ENCODE results near the gene EML2. TPM values are rescaled to one million over a fixed set of nuclear protein-coding genes. Genes with fewer than 3 reads are reported as not detected.

The EML2 gene
- total and polyA plus RNA-seq, 10 of the 15 experiments (the other 5 are each of a cell fraction or from before 2014, with no cell fraction given), result 1.6 to 64.0 (median 27.5) TPM

DNA sequence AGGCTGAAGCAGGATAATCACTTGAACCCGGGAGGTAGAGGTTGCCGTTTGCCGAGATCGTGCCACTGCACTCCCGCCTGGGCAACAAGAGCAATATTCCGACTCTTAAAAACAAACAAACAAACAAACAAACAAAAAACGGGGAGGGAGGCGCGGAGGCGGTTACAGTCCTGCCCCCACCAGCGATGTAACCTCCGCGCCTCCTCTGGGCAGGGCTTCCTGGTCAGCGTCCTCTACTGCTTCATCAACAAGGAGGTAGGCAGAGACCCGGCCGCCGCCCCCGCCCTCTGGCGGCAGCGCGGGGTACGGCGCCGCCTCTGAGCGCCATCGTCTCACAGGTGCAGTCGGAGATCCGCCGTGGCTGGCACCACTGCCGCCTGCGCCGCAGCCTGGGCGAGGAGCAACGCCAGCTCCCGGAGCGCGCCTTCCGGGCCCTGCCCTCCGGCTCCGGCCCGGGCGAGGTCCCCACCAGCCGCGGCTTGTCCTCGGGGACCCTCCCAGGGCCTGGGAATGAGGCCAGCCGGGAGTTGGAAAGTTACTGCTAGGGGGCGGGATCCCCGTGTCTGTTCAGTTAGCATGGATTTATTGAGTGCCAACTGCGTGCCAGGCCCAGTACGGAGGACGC is 42.3 kb upstream of the EML2 start (continued):
- no peak for TF ChIP-seq NFXL1 (IDR thresholded peaks at IDR 0.05; ENCODE audit: borderline replicate concordance)
- TF ChIP-seq, protein P1, sequence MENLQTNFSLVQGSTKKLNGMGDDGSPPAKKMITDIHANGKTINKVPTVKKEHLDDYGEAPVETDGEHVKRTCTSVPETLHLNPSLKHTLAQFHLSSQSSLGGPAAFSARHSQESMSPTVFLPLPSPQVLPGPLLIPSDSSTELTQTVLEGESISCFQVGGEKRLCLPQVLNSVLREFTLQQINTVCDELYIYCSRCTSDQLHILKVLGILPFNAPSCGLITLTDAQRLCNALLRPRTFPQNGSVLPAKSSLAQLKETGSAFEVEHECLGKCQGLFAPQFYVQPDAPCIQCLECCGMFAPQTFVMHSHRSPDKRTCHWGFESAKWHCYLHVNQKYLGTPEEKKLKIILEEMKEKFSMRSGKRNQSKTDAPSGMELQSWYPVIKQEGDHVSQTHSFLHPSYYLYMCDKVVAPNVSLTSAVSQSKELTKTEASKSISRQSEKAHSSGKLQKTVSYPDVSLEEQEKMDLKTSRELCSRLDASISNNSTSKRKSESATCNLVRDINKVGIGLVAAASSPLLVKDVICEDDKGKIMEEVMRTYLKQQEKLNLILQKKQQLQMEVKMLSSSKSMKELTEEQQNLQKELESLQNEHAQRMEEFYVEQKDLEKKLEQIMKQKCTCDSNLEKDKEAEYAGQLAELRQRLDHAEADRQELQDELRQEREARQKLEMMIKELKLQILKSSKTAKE (IDR thresholded peaks at IDR 0.05; ENCODE audit: low read depth, poor library complexity, severe bottlenecking), result no peak
- no peak for TF ChIP-seq KDM1A (IDR thresholded peaks at IDR 0.05; ENCODE audit: borderline replicate concordance)
- TF ChIP-seq BRCA1 (IDR thresholded peaks at IDR 0.05; ENCODE audit: low read depth, low read length), result no peak
- no peak for TF ChIP-seq MTA2 (IDR thresholded peaks at IDR 0.05; ENCODE audit: low read depth)
- TF ChIP-seq WRNIP1 (IDR thresholded peaks at IDR 0.05; ENCODE audit: borderline replicate concordance, low read depth, low read length), result no peak
- TF ChIP-seq EGR1 (IDR thresholded peaks at IDR 0.05; ENCODE audit: borderline replicate concordance in 1 of 2, low read depth in 2 of 2, low read length in 2 of 2), result 0 out of 3 replicates have a peak, but pooled peaks of 1 of the 2 experiments have one; percentile 28
- TF ChIP-seq STAT3 (IDR thresholded peaks at IDR 0.05; ENCODE audit: low read depth, low read length), result no peak
- TF ChIP-seq ATF2 (IDR thresholded peaks at IDR 0.05; ENCODE audit: low read length), result no peak
- no peak for TF ChIP-seq ZNF274 (IDR thresholded peaks at IDR 0.05; ENCODE audit: insufficient read depth, insufficient read length)
- TF ChIP-seq NFYA (IDR thresholded peaks at IDR 0.05; ENCODE audit: borderline replicate concordance, low read depth, low read length), result no peak
- TF ChIP-seq EED (IDR thresholded peaks at IDR 0.05; ENCODE audit: low read depth), result no peak
- TF ChIP-seq ESRRA (IDR thresholded peaks at IDR 0.05; ENCODE audit: low read length), result no peak
- no peak for TF ChIP-seq ZNF384 (IDR thresholded peaks at IDR 0.05; ENCODE audit: borderline replicate concordance, low read depth, low read length)
- TF ChIP-seq IRF4 (IDR thresholded peaks at IDR 0.05; ENCODE audit: low read depth, low read length), result no peak
- TF ChIP-seq, protein P2, sequence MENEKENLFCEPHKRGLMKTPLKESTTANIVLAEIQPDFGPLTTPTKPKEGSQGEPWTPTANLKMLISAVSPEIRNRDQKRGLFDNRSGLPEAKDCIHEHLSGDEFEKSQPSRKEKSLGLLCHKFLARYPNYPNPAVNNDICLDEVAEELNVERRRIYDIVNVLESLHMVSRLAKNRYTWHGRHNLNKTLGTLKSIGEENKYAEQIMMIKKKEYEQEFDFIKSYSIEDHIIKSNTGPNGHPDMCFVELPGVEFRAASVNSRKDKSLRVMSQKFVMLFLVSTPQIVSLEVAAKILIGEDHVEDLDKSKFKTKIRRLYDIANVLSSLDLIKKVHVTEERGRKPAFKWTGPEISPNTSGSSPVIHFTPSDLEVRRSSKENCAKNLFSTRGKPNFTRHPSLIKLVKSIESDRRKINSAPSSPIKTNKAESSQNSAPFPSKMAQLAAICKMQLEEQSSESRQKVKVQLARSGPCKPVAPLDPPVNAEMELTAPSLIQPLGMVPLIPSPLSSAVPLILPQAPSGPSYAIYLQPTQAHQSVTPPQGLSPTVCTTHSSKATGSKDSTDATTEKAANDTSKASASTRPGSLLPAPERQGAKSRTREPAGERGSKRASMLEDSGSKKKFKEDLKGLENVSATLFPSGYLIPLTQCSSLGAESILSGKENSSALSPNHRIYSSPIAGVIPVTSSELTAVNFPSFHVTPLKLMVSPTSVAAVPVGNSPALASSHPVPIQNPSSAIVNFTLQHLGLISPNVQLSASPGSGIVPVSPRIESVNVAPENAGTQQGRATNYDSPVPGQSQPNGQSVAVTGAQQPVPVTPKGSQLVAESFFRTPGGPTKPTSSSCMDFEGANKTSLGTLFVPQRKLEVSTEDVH (IDR thresholded peaks at IDR 0.05; ENCODE audit: low read depth, partially characterized antibody), result no peak
- TF ChIP-seq YBX1 (IDR thresholded peaks at IDR 0.05), result no peak
- TF ChIP-seq BMI1 (IDR thresholded peaks at IDR 0.05; ENCODE audit: borderline replicate concordance), result no peak
- TF ChIP-seq GABPA (IDR thresholded peaks at IDR 0.05; ENCODE audit: low read depth), result no peak
- no peak for TF ChIP-seq ZBTB11 (CRISPR knock-in tag; IDR thresholded peaks at IDR 0.05)
- no peak for TF ChIP-seq SUZ12 (IDR thresholded peaks at IDR 0.05; ENCODE audit: unreplicated experiment)
- TF ChIP-seq SPI1 (IDR thresholded peaks at IDR 0.05; ENCODE audit: borderline replicate concordance, insufficient read depth, low read depth, low read length), result no peak

Measured in GM12878 (cell line).